Omental fat pad (tissue), 4 donors: ENCODE data around the gene CORO7. TPM values are rescaled to one million over a fixed set of nuclear protein-coding genes. Genes with fewer than 3 reads are reported as not detected.
A peak's percentile ranks its signal among the peaks of the same experiment; 100 is the strongest.

Source experiments
- ATAC-seq: fragments of 150-250 bp; one replicate; pipeline ENCODE4 v1.9.1; 2016; ENCODE audit warnings: mild to moderate bottlenecking, moderate library complexity; ENCODE audit not compliant: low FRiP score
- DNase-seq: peaks from one replicate; pipeline ENCODE4 v3.0.0-alpha.2; 2019; ENCODE audit warnings: low spot score
- total RNA-seq, 4 donors: library from RNA; depleted of rRNA; stranded (reverse); fragments of >200 nt; gene quantifications; one replicate each; pipeline ENCODE4 v1.1.0, GENCODE V29; 2016
- TF ChIP-seq, protein P1 (sequence below), 3 donors: fragments of 450-650 bp; IDR thresholded peaks; one replicate each; pipeline ENCODE4 v1.5.1; 2016 to 2017; ENCODE audit warnings: antibody characterized with exemption in 3 of 3, mild to moderate bottlenecking in 3 of 3, moderate library complexity in 2 of 3

The CORO7 gene
- total RNA-seq, 4 donors from 2014 or later = 15.1 to 46.3 (median 27.5) TPM

DNA sequence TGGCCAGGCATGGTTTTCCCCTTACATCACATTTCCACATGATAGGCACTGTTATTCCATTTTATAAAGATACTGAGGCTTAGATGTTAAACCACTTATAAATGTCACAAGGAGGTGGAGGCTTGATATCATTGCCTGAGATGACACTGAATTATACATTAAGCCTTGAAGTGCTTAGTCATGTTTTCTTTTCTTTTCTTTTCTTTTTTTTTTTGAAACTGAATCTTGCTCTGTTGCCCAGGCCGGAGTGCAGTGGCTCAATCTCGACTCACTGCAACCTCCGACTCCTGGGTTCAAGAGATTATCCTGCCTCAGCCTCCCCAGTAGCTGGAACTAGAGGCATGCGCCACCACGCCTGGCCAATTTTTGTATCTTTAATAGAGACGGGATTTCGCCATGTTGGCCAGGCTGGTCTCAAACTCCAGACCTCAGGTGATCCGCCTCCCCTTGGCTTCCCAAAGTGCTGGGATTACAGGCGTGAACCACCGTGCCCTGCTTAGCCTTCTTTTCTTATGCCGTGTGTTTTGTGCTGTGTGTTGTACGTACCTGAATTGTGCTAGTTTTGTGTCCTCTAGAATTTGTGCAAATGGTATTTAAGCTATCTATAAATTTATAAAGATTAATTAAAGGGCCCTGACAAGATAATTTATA is 10.5 kb upstream of the CORO7 start:
- TF ChIP-seq, protein P1, sequence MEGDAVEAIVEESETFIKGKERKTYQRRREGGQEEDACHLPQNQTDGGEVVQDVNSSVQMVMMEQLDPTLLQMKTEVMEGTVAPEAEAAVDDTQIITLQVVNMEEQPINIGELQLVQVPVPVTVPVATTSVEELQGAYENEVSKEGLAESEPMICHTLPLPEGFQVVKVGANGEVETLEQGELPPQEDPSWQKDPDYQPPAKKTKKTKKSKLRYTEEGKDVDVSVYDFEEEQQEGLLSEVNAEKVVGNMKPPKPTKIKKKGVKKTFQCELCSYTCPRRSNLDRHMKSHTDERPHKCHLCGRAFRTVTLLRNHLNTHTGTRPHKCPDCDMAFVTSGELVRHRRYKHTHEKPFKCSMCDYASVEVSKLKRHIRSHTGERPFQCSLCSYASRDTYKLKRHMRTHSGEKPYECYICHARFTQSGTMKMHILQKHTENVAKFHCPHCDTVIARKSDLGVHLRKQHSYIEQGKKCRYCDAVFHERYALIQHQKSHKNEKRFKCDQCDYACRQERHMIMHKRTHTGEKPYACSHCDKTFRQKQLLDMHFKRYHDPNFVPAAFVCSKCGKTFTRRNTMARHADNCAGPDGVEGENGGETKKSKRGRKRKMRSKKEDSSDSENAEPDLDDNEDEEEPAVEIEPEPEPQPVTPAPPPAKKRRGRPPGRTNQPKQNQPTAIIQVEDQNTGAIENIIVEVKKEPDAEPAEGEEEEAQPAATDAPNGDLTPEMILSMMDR (IDR thresholded peaks at IDR 0.05) = no peak
- ATAC-seq = no peak
- DNase-seq = no peak

DNA sequence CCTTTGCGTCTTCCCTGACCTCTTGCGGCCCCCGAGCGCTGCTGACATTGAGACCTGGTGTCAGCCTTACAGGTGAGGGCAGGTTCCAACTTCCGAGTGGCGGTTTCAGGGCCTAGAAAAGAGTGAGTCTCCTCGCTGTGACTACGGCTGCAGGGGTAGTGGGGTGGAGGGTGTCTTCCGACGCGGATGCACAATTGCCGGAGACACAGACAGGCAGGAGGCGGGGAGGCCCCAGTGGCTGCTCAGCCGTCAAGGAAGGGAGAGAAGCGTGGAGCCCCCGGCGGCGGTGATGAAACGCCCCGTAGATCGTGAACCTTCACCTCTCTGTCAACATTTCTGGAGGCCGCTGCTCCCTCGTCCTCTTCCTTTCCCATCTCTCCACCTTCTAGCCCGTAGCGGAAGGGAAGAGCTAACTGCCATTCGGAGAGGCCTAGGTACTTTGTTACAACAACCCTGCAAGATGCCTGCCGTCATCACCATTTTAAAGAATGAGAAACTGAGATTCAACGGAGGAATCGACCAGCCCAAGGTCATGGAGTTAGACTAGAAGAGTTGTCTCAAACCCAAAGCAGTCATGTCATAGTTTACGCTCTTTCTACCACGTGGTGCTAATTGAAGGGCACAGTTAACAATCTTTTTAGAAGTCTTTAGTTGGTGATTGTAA is 9.8 kb upstream of the CORO7 start:
- DNase-seq (no peak), ATAC-seq (peak; percentile 39)
- TF ChIP-seq, protein P1 (IDR thresholded peaks at IDR 0.05) = no peak

DNA sequence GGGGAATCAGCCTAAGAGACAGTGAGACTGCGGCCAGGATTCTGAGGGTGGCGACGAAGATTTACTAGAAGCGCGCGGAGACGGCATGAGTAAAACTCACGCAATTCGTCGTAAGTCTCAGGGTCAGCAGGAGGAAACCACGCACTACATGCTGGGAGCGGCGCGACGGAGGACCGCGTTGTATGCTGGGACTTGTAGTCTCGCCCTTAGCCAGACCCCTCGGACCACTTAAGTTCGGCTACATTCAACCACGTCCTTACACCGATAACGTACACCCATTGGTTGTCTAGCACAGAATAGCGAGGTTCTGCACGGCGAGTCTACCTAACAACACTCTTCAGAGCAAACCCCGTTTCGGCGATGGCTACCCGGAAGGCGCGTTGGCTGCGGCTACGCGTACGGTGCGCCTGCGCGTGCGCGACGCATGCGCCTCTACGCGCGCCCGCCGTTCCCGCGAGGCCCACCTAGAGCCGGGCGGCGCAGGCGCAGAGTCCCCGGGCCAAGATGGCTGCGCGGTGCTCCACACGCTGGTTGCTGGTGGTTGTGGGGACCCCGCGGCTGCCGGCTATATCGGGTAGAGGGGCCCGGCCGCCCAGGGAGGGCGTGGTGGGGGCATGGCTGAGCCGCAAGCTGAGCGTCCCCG is 9.1 kb upstream of the CORO7 start, which contains the start of gene DNAJA3:
TSS of gene DNAJA3 (plus strand) at position 491 of the 643 bp plus-strand sequence. CDS start at position 505, 14 bp downstream.
- ATAC-seq = peak; percentile 97
- TF ChIP-seq, protein P1 (IDR thresholded peaks at IDR 0.05) = no peak
- peak; percentile 75 for DNase-seq

DNA sequence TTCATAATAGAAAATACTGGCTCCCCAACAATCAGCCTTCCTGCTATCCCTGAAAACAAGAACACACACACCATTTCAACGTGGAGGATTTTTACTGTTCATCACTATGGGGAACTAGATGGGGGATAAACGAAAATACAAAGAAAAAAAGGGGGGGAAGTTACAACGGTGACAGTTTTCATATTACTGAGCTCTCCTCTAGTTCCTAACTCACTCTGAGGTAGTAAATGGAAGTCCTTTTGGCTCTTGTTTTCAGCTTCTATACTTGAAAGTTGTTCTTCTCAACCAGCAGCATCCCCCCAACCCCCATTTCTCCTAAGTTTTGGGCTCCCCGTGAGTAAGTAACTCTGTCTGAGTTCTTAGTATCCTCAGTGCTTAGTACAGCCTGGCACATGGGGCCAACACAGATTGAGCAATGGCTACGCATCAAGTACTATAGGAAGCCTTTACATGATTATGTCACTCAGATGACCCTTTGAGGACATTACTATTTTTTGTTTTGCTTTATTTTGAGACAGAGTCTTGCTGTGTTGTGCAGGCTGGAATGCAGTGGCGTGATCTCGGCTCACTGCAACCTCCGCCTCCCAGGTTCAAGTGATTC is 4.2 kb upstream of the CORO7 start:
- no peak for ATAC-seq

DNA sequence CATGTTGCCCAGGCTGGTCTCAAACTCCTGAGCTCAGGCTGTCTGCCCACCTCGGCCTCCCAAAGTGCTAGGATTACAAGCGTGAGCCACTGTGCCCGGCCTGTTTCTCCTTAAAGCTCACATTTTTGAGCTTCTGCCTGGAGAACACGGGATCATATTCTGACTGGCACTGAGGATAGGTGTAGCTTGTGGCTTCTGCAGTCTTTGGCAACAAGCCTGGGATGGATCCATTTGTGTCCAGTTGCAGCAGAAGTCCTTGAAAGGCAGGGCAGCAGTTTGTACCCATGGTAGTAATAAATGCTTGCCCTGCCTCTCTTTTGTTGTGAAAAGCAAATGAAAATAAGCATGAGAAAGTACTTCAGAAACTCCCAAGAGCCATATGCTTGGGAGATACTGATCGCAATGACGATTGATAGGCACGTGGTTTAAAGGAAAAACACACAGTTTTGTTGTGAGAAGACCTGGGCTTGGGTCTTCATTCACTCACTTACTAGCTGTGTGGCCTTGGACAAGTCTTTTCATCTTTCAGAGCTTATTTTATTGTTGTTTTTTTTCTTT is 3.1 kb upstream of the CORO7 start:
- TF ChIP-seq, protein P1 (IDR thresholded peaks at IDR 0.05) = no peak
- ATAC-seq (no peak), DNase-seq (no peak)

More for the DNA sequence above, 4.2 kb upstream of the CORO7 start:
- TF ChIP-seq, protein P1 (IDR thresholded peaks at IDR 0.05) = no peak
- DNase-seq = no peak

DNA sequence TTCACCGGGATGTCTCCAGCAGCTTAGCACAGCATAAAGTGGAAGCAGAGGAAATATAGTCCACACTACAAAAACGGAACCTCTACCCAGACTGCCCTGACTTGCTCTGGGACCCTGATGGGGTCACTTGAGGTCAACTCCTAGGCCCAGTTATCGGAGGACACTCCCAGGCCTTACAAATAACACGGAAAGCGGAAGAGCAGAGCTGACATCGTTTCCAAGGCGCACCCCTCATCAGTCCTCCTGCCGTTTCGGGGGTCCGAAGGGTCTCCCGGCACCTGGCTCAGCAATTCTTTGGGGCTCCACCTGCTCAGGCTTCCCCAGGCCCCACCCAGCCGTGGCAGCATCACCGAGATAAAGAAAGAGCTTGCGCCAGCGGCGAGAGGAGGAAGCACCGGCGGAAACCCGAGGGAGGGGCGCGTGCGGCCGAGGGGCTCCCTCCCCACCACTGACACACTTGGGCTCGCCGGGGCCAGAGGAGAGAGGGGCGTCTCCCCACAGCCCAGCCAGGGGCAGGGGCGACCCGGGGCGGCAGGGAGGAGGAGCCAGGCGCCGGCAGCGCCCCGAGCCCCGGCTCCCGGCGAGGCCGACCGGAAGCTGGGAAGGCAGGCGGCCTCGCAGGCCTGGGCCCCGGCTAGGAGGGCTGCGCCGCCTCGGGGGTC is 727 bp downstream of the CORO7 start:
- ATAC-seq (peak; percentile 29), DNase-seq (no peak)
- TF ChIP-seq, protein P1 (IDR thresholded peaks at IDR 0.05) = no peak
